ENCODE data around the gene S100A14.

S100A14 gene

GRCh38 chr1:153616144-153616916, at the start of gene S100A14:
Gene S100A14 (minus strand): TSS chr1:153616325. CDS start chr1:153615858, 467 bp downstream.
- peaks cover 27% of the 10 kb centered on the region for H3K4me1 Mint-ChIP-seq
- H3K27ac Mint-ChIP-seq: peak within 1 kb of the TSS; percentile 70
- peak; percentile 24 for ATAC-seq
- no peaks in the 10 kb centered on the region for H3K27me3 Mint-ChIP-seq
- H3K4me3 Mint-ChIP-seq: no peak within 1 kb of the TSS
- H3K9me3 Mint-ChIP-seq: no peaks in the 10 kb centered on the region
- H3K36me3 Mint-ChIP-seq: no peaks in the 10 kb centered on the region

- peaks cover 60% of the 10 kb centered on the region for H3K36me3 Mint-ChIP-seq
- H3K4me1 Mint-ChIP-seq: peaks cover 20% of the 10 kb centered on the region
- H3K4me3 Mint-ChIP-seq: no peak overlapping the region
- ATAC-seq: no peak
- H3K9me3 Mint-ChIP-seq: no peaks in the 10 kb centered on the region
- H3K27ac Mint-ChIP-seq: no peak overlapping the region
- no peaks in the 10 kb centered on the region for H3K27me3 Mint-ChIP-seq
Observed at GRCh38 chr1:153663211-153663610, 47.1 kb upstream of the S100A14 start.

GRCh38 chr1:153662269-153662668, 46.1 kb upstream of the S100A14 start:
- peaks cover 20% of the 10 kb centered on the region for H3K4me1 Mint-ChIP-seq
- peaks cover 50% of the 10 kb centered on the region for H3K36me3 Mint-ChIP-seq
- no peak overlapping the region for H3K4me3 Mint-ChIP-seq
- H3K27ac Mint-ChIP-seq: no peak overlapping the region
- no peaks in the 10 kb centered on the region for H3K27me3 Mint-ChIP-seq
- no peak for ATAC-seq
- H3K9me3 Mint-ChIP-seq: no peaks in the 10 kb centered on the region

- no peaks in the 10 kb centered on the region for H3K27me3 Mint-ChIP-seq
- H3K9me3 Mint-ChIP-seq: no peaks in the 10 kb centered on the region
- H3K4me1 Mint-ChIP-seq: peaks cover 20% of the 10 kb centered on the region
- no peak overlapping the region for H3K27ac Mint-ChIP-seq
- ATAC-seq: no peak
- H3K36me3 Mint-ChIP-seq: peaks cover 40% of the 10 kb centered on the region
- H3K4me3 Mint-ChIP-seq: no peak overlapping the region
Observed at GRCh38 chr1:153661111-153661708, 45.1 kb upstream of the S100A14 start.

- no peaks in the 10 kb centered on the region for H3K9me3 Mint-ChIP-seq
- peaks cover 20% of the 10 kb centered on the region for H3K4me1 Mint-ChIP-seq
- peak overlapping the region; percentile 93 for H3K27ac Mint-ChIP-seq
- H3K36me3 Mint-ChIP-seq: peaks cover 27% of the 10 kb centered on the region
- peak overlapping the region; percentile 99 for H3K4me3 Mint-ChIP-seq
- no peaks in the 10 kb centered on the region for H3K27me3 Mint-ChIP-seq
- no peak for ATAC-seq
Observed at GRCh38 chr1:153659656-153660055, 43.5 kb upstream of the S100A14 start.

- H3K4me1 Mint-ChIP-seq: peaks cover 20% of the 10 kb centered on the region
- H3K9me3 Mint-ChIP-seq: no peaks in the 10 kb centered on the region
- ATAC-seq: no peak
- H3K27ac Mint-ChIP-seq: peak overlapping the region; percentile 93
- no peaks in the 10 kb centered on the region for H3K27me3 Mint-ChIP-seq
- H3K4me3 Mint-ChIP-seq: peak overlapping the region; percentile 99
- peaks cover 25% of the 10 kb centered on the region for H3K36me3 Mint-ChIP-seq
Observed at GRCh38 chr1:153659175-153659534, 43.0 kb upstream of the S100A14 start.

GRCh38 chr1:153658400-153659174, 42.5 kb upstream of the S100A14 start, which contains the start of gene SNAPIN:
Gene SNAPIN (plus strand): TSS chr1:153658703. CDS start chr1:153658744, 41 bp downstream.
- Mint-ChIP-seq H3K27ac (peak within 1 kb of the TSS; percentile 93), H3K27me3 (no peaks in the 10 kb centered on the region), H3K9me3 (no peaks in the 10 kb centered on the region), H3K4me3 (peak within 1 kb of the TSS; percentile 99), H3K36me3 (peaks cover 19% of the 10 kb centered on the region), H3K4me1 (peaks cover 20% of the 10 kb centered on the region)
- ATAC-seq: peak; percentile 99

GRCh38 chr1:153655333-153655732, 39.2 kb upstream of the S100A14 start:
- Mint-ChIP-seq H3K36me3 (no peaks in the 10 kb centered on the region), H3K27ac (no peak overlapping the region), H3K4me1 (peaks cover 20% of the 10 kb centered on the region), H3K4me3 (no peak overlapping the region), H3K9me3 (no peaks in the 10 kb centered on the region), H3K27me3 (no peaks in the 10 kb centered on the region)
- ATAC-seq: no peak

GRCh38 chr1:153652805-153653500, 36.8 kb upstream of the S100A14 start:
- H3K36me3 Mint-ChIP-seq: no peaks in the 10 kb centered on the region
- no peak for ATAC-seq
- no peaks in the 10 kb centered on the region for H3K27me3 Mint-ChIP-seq
- H3K27ac Mint-ChIP-seq: no peak overlapping the region
- H3K9me3 Mint-ChIP-seq: no peaks in the 10 kb centered on the region
- peaks cover 6% of the 10 kb centered on the region for H3K4me1 Mint-ChIP-seq
- no peak overlapping the region for H3K4me3 Mint-ChIP-seq

- Mint-ChIP-seq H3K4me1 (peaks cover 13% of the 10 kb centered on the region), H3K9me3 (no peaks in the 10 kb centered on the region), H3K27ac (no peak overlapping the region), H3K36me3 (peaks cover 8% of the 10 kb centered on the region), H3K4me3 (no peak overlapping the region), H3K27me3 (no peaks in the 10 kb centered on the region)
- no peak for ATAC-seq
Observed at GRCh38 chr1:153651771-153652170, 35.6 kb upstream of the S100A14 start.

GRCh38 chr1:153649863-153650235, 33.7 kb upstream of the S100A14 start:
- Mint-ChIP-seq H3K27me3 (no peaks in the 10 kb centered on the region), H3K27ac (peak overlapping the region; percentile 23), H3K36me3 (peaks cover 27% of the 10 kb centered on the region), H3K9me3 (no peaks in the 10 kb centered on the region), H3K4me3 (no peak overlapping the region), H3K4me1 (peaks cover 23% of the 10 kb centered on the region)
- no peak for ATAC-seq

GRCh38 chr1:153649137-153649862, 33.2 kb upstream of the S100A14 start:
- H3K4me1 Mint-ChIP-seq: peaks cover 23% of the 10 kb centered on the region

GRCh38 chr1:153648000-153648643, 32.0 kb upstream of the S100A14 start:
- Mint-ChIP-seq H3K9me3 (no peaks in the 10 kb centered on the region), H3K27ac (peak overlapping the region; percentile 48), H3K27me3 (no peaks in the 10 kb centered on the region), H3K4me3 (no peak overlapping the region), H3K36me3 (peaks cover 44% of the 10 kb centered on the region), H3K4me1 (peaks cover 34% of the 10 kb centered on the region)
- no peak for ATAC-seq

More at GRCh38 chr1:153649137-153649862, 33.2 kb upstream of the S100A14 start:
- peaks cover 32% of the 10 kb centered on the region for H3K36me3 Mint-ChIP-seq
- no peak overlapping the region for H3K4me3 Mint-ChIP-seq
- H3K9me3 Mint-ChIP-seq: no peaks in the 10 kb centered on the region
- no peak for ATAC-seq
- H3K27me3 Mint-ChIP-seq: no peaks in the 10 kb centered on the region
- H3K27ac Mint-ChIP-seq: peak overlapping the region; percentile 23

GRCh38 chr1:153647346-153647714, 31.2 kb upstream of the S100A14 start:
- H3K4me3 Mint-ChIP-seq: no peak overlapping the region
- H3K4me1 Mint-ChIP-seq: peaks cover 38% of the 10 kb centered on the region
- H3K27me3 Mint-ChIP-seq: no peaks in the 10 kb centered on the region
- H3K27ac Mint-ChIP-seq: peak overlapping the region; percentile 48
- H3K36me3 Mint-ChIP-seq: peaks cover 51% of the 10 kb centered on the region
- no peaks in the 10 kb centered on the region for H3K9me3 Mint-ChIP-seq
- ATAC-seq: no peak
